NCI-H1105 treated with DMSO at 0.1 percent for 48 hours (cell line): ENCODE data around the gene CPED1.

Source experiments
- DNase-seq: peaks from one replicate; lab custom pipeline; 2025; lab: John Stamatoyannopoulos, UW

The CPED1 gene

DNA sequence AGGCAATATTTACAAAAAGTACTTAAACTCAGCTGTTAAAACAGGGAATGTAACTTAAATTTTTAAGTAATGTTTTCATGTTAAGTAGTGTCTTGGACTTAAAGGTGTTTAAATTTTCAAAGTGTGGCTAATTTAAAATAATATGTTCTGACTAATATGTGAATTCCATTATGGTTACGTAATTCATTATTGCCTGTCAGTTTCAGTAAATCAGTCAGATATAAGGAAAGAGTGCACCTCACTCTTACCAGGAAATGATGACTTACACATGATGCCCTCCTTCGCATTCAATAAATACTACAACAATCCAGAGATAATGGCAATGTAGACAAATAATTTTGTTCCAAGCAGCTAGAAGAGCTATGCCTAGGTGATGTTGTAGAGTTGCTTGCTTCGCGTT, 271.3 kb downstream of the CPED1 start:
- DNase-seq = no peak

DNA sequence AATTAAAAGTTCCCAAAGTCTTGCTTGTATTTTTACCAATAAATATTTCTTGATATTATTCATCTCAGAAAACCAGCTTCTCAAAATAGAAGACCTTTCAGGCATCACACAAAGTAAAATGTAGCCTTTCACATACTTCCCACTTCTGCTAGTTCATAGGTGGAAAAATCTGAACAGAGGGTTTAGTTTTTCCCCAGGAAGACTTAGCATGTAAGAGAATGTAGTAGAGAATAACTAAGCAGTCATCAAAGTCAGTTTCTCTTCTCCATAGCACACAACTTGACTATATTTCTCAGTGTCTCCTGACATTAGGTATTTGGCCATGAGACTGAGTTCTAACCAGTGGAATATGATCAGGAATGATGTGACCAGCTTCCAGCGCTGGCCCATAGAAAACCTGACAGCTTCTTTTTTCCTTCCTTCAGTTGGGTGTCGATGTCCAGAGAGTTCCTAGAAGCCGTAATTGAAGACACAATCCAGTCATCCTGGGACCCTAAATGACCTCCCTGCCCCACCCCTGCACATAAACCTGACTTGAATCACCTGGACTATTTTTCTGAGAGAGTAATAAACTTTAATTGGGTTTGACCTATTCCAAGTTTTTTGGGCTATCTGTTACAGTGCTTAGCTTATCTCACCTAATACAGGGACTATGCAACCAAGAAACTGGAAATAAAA, 272.8 kb downstream of the CPED1 start:
- DNase-seq = no peak

GRCh38 chr7:121262221-121262620, 273.7 kb downstream of the CPED1 start:
- DNase-seq = no peak

DNA sequence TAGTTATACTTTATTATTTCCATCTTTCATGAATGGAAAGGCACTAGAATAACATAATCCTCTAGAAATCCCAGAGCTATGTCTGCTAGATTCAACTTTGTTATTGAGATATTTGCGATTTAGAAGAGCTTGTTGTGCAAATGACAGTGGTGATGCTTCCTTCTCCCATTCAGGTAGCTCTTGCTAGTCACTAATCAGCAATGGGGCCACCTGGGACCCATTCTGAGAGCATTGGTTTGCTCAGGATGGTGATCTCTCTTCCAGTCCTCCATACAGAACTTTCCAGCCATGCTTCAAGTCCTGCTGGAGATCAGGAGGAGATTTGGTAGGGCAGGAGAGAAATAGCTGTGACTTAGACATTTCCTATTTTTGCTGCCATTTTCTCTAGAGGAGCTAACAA, 274.5 kb downstream of the CPED1 start:
- no peak for DNase-seq

DNA sequence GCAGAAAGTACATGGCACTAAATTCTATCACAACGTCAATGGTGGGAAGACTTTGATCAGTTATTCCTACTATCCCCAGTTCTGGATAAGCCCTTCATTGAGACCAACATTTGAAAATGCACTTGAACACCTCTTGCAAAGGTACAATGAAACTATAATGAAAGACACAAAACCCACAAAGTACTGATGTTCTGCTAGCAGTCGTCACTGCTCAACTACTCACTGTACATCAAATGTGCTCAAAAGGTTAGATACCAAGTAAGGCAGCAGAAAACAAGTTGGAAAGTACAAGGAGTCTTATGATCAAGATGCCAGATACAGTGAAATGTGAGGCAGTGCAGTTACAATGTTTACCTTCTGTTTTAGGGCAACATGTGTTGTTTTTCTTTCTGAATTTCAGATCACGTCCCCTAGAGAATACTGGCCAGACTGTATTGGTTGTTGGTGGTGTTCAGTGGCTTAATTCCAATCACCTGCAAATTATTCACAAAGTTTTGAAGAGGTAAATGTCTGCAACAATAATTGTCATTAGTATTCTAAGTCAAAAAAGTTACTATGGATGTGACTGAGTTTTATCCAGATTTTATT, 277.9 kb downstream of the CPED1 start:
- no peak for DNase-seq

DNA sequence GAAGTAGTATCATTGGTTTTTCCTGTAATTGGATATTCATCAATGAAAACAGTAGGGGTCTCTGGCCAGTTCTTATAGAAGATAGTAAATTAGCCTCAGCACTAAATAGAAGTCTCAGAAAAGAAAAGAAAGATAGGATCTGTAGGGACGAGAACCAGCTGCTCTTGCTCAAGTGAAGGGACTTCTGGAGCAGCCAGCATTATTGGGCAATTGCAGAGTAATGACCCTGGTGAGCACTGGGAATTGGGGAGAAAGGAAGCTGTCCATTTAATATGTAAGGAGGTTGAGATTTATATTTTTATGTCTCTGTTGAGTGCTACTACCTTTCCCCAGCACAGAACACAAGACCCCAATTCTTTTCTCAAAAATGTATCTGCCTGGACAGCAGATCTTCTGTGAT, 279.1 kb downstream of the CPED1 start:
- no peak for DNase-seq

- no peak for DNase-seq
Measured at GRCh38 chr7:121269798-121270197, 281.3 kb downstream of the CPED1 start.

DNA sequence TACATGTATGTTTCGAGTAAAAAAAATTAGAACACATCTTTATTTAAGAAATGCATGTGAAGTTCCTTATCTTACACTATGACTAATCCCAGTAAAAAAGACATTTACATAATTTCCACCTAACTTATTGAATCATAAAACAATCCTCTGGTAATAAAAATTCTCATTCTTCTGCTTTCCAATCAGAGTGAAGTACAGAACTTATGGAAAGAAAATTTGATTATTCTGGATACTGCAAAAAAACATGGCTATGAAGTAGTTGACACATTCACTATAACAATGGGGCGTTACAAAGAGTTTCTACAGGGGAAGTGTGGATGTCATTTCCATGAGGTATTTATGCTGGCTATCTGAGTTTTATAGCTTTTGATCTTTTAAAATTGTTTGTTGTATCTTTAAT, 282.6 kb downstream of the CPED1 start:
- DNase-seq = no peak

DNA sequence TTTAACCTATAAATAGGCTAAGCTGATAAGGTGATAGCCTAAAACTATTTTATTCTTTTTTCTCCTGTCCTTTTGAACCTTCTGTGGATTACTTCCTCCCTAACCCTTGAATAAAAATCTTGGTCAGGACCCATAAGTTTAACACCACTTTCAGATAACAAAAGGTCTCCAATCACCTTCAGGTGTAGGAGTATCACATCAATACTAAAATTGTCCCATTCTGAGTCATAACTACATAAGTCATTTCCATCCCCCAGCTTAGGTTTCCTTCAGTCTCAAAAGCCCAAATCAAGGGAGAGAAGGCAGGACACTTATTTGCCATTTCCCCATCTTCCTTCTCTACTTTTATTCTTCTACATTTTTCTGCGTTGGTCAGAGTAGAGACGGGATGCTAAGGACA, 283.4 kb downstream of the CPED1 start:
- DNase-seq = no peak

DNA sequence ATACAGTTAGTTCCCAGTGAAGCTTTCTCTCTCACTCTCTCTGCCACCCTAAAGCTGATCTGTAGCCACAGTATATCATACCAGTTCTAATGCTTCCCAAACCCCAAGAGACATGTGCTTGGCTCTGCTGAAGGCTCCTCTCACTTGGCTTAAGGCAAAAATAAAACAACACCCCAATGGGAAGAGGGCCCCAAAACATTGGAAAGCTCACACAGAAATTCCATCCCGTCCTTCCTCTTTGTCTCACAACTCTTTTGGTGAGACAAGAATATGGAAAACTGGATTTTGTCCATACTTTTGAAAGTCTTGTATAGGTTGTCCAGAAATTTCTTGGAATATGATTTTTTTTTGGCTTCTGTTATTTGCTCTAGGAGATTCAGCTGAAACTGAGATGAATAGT, 284.2 kb downstream of the CPED1 start:
- DNase-seq = no peak

- no peak for DNase-seq
Measured at GRCh38 chr7:121273467-121274167, 285.1 kb downstream of the CPED1 start.

DNA sequence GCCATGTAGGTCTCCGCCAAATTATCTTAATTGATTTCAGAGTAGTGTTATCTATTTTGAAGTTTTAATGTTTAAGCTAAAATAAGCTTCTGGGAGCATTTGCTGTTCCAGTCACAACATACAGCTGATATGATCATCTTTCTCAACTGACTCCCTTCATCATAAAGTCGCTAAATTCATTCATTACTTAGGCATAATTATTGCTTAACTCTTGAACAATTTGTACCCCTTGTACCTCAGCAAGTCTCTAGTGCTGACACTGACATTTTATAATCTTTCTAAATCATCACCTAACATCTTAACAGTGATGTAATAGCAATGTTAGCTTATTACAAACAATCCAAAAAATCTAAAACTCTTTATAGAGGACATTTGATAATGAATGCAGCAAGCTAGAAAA, 286.0 kb downstream of the CPED1 start:
- no peak for DNase-seq

- peak; percentile 77 for DNase-seq
Measured at GRCh38 chr7:121275204-121275603, 286.7 kb downstream of the CPED1 start.

GRCh38 chr7:121276313-121276712, 287.8 kb downstream of the CPED1 start:
- no peak for DNase-seq

DNA sequence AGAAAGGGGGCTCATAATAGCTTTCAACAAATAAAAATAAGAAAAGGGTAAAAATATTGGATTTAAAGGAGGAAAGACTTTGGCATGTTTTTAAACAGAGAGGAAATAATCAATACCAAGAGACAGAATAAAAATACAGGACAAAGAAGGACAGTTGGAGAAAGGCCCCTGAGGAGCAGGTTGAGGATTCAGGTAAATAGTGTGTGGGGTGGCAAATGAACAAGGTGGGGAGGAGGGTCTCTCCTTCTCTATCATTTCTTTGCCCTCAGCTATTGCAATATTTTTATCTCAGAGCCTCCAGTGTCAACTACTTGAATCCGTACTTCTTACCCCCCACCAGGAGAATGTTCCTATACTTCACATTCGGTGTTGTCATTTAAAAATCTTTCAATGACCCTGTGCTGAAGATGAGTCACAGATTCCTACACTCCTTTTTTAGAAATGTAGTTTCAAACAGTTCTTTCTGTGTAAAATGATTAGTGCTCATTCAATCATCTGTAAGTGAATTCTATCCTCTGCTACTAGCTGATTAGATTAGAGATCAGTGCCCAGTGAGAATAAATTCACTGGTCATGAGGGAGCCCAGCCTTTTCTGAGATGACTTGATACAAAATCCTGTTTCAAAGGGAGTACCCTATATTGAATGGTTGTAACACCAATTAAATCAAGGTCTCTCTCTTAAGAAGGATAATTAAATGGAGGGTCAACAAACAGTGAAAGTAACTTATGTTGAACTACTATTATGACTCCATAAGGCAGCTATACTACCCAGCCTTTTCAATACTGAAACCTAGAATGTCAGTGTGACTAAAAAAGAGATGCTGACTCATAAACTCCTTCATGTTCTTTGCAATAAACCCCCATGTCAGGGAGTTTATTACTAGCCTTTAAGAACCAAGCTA, 289.9 kb downstream of the CPED1 start:
- no peak for DNase-seq

DNA sequence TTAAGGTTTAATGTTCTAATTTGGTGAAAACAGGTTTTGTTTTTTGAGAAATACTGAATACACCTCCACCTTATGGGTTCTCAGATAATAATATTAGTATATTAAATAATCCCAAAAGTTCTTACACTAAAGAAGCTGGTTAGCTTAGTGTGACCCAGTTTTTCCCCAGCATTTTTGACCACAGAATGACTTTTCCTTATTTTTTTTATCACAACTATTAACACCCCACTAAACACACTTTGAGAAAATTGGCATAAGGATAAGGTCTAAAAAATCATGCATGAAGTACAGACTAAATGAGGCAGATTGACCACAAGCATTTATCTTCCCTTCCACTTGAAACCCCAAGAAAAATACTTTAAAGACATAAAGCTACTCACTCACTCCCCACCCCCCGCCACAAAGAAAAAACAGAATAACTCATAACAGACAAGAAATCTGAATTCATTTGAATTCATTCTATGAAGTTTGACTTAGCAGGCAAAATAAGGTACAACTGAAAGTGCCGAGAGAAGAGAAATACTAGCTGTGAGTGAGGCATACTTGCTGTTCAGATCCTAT, 290.6 kb downstream of the CPED1 start:
- DNase-seq = no peak

DNA sequence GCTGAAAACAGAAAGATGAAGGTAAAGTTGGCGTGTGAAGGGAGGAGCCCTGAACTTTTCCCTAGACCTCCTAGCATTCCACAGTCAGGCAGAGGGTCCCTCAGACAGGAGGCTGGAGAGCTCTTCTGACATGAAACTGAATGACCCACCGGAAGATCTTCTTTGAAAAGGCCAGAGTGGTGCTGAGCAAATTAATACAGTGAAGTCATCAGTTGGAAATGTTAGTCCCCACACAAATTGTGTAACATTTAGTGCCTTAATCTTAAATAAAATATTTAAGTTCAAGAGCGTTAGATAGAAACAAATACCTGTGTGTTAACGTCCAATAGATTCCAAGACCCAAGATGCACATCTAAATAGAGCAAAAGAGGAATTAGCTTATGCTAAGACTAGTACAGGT, 291.3 kb downstream of the CPED1 start:
- no peak for DNase-seq

- no peak for DNase-seq
Measured at GRCh38 chr7:121280656-121281055, 292.1 kb downstream of the CPED1 start.

DNA sequence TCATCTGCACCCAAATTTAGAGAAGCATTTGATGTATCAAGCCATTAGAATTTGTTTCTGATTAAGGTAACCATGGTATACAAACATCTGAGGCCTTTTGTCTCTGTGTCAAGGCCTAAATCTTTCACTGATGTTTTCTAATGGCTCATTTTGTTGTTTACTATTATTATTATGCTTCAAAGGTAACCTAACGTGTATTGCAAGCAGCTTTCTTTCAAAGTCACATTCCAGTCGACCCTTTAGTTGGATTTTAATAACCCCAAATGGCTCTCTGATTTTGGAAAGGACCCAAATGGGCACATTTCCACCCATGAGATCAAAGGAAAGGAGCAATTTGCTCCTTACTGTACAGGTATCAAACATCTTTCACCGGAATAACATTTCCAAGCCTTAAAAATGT, 293.6 kb downstream of the CPED1 start:
- peak; percentile 70 for DNase-seq

DNA sequence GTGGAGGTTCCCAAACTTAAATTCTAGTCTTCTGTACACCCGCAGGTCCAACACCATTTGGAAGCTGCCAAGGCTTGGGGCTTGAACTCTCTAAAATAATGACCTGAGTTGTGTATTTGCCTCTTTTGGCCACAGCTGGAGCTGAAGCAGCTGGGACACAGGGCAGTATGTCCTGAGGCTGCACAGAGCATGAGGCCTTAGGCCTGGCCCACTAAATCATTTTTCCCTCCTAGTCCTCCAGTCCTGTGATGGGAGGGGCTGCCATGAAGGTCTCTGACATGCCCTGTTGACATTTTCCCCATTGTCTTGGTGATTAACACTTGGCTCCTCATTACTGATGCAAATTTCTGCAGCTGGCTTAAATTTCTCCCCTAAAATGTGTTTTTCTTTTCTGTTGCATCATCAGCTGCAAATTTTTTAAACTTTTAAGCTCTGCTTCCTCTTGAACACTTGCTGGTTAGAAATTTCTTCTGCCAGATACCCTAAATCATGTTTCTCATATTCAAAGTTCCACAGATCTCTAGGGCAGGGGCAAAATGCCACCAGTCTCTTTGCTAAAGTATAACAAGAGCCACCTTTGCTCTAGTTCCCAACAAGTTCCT, 296.7 kb downstream of the CPED1 start:
- DNase-seq = no peak

GRCh38 chr7:121286186-121286585, 297.7 kb downstream of the CPED1 start:
- no peak for DNase-seq
